CD4-positive, alpha-beta T cell treated with Interleukin-15 for 4 hours (primary cell): ENCODE data around the gene METTL27.
"Not testable (repeated sequence)": the region's sequence is repeated elsewhere in the genome, so short reads cannot be mapped to it uniquely, and the experiment has no call there.

Experiments used
- DNase-seq: peaks from one replicate; pipeline ENCODE4 v3.0.0-alpha.2; 2020; ENCODE audit warnings: low spot score

METTL27 gene

DNA sequence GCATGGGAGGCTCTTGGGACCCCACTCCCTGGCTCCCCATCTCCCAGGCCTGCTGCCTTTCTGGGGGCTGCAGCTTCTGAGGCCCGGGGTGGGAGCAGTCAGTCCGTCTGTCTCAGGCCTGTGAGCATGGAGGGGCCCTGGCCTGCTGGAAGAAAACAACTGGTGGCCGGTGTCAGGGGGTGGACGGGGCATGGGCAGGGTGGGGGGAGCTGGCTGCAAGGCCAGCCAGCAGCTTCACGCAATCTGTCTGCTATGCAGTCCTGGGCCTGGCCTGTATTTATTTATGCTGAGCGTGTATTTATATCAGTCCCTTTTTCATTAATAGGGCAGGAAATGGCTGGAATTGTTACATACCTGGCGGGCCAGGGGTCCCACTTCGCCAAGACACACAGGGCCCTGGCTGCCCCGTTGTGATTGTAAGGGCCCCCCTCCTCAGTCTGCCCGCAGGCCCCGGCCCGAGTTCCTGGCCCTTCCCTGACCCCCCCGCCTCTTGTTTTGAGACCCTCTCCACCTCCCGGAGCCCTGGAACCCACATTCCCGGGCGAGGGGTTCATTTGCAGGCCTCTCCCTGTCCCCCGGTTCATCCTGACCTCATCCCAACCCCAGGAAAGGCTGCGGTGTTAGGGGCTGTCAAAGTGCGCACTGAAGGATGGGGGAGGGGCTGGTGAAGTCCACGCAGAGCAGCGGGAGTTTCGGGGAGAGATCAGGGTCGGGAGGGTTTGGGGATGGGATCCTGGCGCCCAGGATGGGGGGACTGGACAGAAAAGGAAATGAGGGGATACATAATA is 26.9 kb upstream of the METTL27 start:
- DNase-seq: no peak

DNA sequence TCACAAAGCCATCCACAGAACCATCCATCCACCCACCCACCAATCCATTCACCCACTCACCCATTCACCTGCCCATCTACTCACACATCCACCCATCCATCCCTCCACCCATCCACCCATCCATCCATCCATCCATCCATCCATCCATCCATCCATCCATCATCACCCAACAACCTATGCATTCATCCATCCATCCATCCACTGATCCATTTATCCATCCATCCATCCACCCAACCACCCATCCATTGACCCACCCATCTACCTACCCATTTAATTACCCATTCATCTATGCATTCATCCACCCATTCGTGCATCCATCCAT is 24.1 kb upstream of the METTL27 start:
- DNase-seq: no peak

DNA sequence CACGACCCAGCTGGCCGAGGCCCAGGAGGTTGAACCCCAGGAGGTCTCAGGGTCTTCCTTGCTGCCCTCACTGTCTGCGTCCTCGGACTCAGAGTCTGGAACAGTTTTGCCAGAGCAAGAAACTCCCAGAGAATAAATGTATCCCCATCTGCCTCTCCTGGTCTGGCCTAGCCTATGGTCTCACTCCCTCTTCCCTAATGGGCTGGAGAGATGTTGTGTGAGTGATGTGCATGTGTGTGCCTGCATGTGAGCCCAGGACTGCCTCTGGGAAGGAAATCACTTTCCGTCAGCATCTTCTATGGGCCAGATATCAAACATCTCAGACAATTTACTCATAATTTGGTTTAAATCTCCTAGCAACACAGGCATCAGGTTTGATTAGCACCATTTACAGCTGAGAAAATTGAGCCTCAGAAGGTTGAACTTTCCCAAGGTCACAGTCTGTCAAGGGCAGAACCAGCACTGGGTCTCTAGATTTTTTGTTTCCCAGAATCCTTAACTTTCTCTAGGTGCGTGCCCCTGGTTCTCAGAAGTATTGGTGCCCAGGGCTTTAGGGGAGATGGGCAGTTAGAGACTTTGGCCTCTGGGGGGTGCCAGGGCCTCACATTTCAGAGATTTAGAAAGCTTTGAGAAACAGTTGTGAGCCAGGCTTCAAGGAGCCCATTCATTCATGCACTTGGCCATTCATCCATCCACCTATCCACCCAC is 23.6 kb upstream of the METTL27 start:
- DNase-seq: no peak

DNA sequence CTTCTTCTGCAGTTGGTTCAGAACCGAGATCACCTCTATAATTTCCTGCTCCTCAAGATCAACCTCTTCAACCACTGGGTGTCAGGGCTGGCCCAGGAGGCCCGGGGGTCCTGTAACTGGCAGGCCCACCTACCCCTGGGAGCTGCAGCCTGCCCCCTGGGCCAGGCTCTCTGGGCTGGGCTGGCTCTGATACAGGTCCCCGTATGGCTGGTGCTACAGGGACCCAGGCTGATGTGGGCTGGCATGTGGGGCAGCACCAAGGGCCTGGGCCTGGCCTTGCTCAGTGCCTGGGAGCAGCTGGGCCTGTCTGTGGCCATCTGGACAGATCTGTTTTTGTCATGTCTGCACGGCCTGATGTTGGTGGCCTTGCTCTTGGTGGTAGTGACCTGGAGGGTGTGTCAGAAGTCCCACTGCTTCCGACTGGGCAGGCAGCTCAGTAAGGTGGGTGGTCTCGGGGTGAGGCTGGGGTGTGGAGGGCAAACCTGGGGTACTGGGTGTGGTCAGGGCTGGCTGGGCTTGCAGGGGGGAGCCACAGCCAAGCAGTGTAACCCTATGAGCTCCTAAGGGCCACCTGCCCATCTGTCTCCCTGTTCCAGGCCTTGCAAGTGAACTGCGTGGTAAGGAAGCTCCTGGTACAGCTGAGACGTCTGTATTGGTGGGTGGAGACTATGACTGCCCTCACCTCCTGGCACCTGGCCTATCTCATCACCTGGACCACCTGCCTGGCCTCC is 22.8 kb upstream of the METTL27 start:
- no peak for DNase-seq

DNA sequence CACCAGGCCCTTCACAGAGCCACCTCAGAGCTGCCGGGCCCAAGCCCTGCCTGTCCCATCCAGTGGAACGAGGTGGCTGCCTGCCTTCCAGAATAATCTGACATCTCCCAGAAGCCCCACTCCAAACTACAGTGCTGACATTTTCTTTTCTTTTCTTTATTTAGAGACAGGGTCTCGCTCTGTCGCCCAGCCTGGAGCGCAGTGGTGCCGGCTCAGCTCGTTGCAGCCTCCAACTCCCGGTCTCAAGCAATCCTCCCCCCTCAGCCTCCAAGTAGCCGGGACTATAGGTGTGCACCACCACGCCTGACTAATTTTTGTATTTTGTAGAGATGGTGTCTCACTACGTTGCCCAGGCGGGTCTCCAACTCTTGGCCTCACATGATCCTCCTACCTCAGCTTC is 19.0 kb upstream of the METTL27 start:
- no peak for DNase-seq

DNA sequence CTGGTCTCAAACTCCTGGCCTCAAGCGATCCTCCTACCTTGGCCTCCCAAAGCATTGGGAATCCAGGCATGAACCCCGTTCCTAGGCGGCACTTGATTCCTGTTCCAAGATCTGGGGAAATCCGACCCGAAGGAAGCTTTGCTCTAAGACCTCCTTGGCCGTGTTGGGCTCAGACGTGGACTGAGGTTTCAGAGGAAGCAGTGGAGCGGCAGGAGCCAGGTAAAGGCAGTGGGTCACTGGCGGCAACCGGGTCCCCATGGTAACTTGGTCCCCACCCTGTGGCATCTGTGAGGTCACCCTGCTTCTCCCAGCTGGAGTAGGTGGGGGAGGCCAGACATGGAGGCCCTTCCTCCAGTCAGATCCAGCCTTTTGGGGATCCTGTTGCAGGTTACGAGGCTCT is 18.5 kb upstream of the METTL27 start, which contains the start of gene TMEM270:
TMEM270 (plus strand) TSS at position 301 of the 400 bp plus-strand sequence; CDS start at position 337, 36 bp downstream.
- DNase-seq: no peak

DNA sequence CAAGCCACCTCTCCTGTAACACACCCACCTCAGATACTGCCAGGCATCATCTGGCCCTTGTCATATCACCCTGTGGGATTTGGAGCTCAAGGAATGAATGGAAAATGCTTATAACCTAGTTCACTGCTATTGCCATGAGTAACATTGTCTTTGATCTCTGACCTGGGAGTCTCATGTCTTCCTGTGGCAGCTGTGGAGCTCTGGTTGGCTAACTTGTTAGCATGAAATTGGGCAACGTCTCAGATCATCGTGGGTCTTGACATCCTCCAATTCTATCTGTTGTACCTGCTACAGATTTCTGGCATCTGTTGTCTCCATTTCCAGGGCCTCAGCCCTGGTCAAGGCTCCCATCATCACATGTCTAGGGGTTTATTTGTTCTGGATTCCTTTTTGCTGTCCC is 16.5 kb upstream of the METTL27 start:
- DNase-seq: no peak

DNA sequence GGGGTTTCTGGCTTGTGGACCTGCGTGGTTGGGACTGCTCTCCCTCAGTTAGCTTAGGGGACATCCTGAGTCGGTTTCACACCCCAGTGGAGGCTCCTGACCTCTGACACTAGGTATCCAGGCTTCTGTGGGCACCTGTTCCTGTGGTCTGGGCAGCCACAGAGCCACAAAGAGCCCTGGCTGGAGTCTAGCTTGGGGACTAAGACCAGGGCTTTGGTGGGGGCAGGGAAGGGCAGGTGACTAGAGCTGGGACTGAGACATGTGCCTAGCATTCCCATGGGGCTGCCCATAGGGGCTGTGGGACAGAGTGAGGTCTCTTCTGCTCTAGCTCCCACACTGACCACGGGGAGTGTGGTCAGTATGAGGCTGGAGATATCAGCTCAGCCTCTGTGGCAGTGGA is 14.6 kb upstream of the METTL27 start:
- DNase-seq: no peak

DNA sequence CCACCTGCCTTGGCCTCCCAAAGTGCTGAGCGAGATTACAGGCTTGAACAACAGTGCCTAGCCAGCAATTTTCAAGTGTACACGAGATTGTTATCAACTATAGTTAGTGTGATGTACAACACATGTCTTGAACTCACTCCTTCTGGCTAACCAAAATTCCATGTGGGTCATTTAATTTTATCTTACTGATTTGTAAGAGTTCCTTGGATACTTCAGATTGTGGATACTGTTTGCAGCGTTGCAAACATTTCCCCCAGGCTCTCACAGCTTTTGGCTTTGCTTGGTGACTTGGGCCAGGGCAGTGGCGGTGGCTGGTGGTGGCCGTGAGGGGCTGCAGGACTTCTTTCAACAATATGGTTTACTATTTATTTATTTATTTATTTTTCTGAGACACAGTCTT is 10.2 kb upstream of the METTL27 start:
- DNase-seq: no peak

DNA sequence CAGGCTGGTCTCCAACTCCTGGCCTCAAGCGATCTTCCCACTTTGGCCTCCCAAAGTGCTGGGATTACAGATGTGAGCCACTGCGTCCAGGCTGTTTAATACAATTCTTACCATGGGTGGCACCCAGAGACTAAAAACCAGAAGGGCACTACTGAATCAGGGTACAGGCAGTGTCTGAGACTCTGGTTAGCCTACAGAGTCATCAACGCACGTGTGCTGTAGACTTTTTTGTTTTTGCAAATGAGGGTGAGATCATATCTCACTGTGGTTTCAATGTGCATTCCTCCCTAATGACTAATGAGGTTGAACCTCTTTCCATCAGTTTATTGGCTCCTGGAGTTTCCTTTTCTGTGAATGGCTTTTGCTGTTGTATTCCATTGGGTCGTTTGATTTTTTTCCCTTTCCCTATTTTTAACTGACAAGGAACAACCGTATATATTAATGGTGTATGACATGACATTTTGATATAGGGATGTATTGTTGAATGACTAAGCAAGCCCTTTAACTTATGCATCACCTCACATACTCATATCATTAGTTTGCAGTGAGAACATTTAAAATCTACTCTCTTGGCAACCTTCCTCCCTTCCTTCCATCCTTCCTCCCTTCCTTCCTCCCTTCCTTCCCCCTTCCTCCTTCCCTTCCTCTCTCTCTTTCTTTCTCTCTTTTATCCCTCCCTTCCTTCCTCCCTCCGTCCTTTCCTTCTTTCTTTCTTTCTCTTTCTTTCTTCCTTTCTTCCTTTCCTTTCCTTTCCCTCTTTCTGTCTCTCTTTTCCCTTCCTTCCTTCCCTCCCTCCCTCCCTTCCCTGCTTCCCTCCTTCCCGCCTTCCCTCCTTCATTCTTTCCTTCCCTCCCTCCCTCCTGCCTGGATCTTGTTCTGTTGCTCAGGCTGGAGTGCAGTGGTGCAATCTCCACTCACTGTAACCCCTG is 9.4 kb upstream of the METTL27 start:
- DNase-seq: peak; percentile 41

DNA sequence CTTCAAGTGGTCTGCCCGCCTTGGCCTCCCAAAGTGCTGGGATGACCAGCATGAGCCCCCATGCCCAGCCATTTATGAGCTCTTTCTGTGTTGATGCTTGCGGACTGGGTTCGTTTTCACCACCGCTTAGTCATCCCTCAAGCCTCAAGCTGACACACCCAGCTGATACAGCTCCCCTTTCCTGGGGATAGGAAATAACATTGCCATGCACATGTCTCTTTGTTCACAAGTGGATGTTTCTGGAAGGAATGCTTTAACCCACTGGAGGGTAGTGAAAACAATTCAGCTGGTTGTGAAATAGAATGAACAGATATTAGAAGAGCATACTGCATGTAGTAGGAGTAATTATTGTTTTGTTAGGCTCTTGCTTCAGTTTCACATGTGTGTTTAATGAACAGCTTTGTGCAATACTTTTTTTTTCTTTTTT is 8.5 kb upstream of the METTL27 start:
- DNase-seq: no peak

DNA sequence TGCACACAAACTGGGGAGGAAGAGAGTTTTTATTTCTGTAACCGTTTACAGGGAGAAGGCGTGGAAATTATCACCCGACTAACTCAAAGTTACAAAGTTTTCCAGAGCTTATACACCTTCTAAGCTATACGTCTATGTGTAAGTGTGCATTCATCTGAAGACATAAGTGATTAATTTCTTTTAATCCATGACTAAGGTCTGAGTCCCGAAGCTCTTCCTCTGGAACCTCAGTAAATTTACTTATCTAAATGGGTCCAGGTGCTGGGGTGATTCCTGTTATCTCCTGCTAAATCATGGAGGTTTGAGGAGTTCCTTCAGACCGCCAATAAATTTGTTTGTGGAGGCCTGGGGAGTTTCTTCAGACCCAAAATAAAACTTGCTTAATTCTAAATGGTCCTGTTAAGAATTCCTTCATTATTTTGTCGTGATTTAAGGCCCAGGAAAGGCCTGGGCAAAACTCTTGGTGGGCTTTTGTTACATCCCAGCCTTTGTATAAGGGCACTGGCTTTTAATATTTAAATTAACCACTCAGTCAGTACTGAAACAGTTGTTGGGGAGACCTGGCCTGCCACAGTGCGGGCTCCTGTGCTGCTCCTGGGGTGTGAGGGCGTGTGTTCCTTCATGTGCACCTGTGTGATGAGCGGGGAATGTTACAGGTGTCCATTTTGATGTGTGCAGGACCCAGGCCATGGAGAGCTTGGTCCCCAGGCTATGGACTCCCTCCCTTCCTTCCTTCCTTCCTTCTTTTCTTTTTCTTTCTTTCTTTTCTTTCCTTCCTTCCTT is 5.8 kb upstream of the METTL27 start:
- DNase-seq: no peak

DNA sequence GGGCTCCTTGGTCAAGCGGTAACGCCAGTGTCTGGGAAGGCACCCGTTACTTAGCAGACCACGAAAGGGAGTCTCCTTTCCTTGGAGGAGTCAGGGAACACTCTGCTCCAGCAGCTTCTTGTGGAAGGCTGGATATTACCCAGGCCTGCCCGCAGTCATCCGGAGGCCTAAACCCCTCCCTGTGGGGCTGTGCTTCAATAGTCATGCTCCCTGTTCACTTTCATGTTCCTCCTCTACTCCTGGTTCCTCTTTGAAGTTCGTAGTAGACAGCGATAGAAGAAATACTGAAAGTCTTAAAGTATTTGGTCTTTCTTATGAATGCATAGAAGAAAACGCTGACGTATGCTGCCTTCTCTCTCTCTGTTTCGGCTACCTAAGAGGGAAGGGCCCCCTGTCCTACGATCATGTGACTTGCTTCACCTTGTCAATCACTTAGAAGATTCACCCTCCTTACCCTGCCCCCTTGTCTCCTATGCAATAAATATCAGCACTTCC is 3.4 kb upstream of the METTL27 start:
- not testable (repeated sequence) for DNase-seq

DNA sequence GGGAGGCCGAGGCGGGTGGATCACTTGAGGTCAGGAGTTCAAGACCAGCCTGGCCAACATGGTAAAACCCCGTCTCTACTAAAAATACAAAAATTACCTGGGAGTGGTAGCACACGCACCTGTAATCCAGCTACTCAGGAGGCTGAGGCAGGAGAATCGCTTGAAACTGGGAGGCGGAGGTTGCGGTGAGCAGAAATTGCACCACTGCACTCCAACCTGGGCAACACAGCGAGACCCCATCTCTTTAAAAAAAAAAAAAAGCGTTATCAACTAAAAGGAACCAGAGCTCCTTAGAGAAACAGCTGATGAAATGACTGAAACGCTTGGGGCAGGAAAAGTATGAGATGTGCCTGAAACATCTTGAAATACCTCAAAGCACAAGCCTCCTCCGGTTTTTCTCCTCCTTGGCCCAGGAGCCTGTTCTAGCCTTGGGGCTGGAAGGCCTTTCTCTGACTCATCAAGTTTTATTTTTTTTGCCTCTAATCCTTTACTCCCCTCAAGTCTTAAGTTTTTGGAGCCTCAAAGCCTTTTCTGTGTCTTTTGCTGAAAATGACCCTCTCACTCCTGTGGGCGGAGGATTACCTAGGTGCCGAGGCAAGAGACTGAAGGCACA is 2.6 kb upstream of the METTL27 start:
- no peak for DNase-seq

DNA sequence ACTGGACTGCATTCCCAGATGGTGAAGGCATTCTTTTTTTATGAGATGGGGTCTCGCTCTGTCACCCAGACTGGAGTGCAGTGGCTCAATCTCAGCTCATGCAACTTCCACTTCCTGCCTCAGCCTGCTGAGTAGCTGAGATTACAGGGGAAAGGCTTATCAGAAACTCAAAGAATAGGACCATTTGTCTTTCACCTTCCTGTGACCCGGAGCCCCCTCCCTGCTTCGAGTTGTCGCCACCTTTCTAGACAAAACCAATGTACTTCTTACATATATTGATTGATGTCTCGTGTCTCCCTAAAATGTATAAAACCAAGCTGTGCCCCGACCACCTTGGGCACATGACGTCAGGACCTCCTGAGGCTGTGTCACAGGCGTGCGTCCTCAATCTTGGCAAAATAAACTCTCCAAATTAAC is 1.8 kb upstream of the METTL27 start:
- no peak for DNase-seq

DNA sequence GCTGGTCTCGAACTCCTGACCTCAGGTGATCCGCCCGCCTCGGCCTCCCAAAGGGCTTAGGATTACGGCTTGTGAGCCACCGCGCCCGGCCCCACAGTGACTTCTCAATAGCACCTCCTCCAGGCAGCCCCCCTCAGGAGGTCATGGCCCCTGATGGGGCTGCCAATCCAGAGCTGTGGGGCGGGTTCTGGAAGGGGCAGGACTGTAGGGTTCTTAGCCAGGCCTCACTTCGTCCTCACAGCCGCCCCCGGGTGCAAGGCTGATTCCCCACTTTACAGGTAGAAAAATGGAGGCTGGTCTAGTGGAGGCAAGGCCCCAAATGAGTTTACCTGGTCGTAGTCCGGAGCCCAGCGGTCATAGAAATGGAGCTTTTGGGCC is 638 bp downstream of the METTL27 start:
- no peak for DNase-seq

DNA sequence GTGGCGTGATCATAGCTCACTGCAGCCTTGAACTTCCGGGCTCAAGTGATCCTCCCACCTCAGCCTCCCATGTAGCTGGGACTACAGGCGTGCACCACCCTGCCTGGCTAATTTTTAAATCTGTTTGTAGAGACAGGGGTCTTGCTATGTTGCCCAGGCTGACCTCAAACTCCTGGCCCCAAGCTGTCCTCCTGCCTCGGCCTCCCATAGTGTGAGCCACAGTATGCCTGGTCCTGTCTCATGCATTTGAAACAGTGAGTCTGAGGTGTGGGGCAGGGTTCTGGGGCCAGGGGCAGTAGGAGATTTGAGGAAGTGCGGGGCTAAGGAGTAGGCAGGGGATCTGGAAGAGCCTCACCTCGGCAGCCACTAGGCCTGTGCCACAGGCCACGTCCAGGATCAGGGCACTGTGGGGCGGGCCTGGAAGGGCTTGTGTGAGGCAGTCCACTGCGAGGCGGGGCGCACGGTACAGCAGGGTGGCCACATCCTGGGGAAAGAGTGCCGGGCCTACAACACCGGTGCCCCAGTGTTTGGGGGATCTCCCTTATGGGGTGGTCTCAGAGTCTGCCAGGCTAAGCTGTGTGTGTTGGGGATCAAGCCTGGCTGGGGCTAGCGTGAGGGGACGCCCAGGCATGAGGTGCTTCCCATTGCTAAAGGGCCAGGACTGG is 1.5 kb downstream of the METTL27 start:
- no peak for DNase-seq

DNA sequence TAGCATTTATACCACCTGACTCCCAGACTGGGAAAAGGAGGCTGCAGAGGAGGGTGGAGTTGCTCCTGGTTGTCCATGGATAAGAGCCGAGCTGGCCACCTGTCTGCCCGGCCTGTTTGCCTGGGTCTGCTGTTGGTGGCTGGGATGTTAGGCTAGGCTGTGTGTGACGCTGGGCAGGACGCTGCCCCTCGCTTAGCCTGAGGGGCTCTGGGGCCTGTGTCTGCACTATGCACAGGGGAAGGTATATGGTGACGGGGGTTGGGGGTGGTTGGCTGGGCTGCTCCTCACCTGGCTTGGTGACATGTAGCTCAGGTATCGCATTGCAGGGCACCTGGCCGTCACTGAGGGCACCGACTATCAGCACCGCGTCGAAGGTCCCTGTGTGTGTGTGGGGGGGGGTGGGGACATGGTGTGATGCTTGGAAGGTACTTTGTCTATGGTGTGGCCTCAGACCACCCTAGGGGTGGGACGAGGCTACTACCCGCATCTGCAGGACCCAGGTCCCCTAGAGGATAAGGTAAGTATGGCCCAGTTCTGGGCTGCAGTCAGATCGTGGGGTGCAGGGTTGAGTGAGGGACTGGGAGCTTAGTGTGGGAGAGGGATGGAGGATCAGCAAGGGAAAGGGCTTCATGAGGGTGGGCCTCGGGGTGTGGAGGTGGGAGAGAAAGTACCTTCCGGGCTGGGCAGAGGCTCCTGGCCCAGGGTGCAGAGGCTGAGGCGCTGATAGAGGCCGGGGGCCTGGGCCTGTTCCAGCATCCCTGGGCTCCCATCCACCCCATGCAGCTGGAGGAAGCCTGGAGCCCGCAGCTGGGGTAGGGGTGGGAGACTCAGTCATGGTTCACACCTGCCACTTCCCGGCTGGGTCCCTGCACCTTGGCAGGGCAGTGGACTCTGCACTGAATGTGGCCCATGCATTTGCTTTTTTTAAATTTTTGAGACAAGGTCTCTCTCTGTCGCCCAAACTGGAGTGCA is 2.3 kb downstream of the METTL27 start:
- no peak for DNase-seq

DNA sequence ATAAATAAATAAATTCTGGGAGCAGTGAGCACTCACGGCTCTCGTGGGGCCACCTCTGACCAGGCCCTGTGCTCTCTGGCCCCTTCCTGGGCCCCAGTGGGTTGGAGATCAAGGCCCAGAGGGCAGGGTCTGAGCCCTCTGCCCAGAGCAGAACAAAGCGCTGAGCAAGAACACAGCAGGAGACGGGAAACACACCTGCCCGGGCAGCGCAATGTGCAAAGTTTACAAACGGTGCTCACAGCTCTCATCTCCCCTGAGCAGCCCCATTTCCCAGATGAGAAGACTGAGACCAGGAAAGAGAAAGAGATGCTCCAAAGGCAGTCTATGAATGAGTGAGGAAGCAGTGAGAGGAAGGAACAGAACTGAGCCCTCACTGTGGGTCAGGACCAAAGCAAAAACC is 3.0 kb downstream of the METTL27 start:
- DNase-seq: no peak
